CD4-positive, alpha-beta T cell (primary cell): ENCODE results near the gene TAF4B. TPM values are rescaled to one million over a fixed set of nuclear protein-coding genes. Genes with fewer than 3 reads are reported as not detected.
A peak's percentile ranks its signal among the peaks of the same experiment; 100 is the strongest.

Source experiments
- ATAC-seq: fragments of 200-7000 bp; cut with Tn5 transposase; one replicate; pipeline ENCODE4 v1.10.0; 2022; ENCODE audit warnings: mild to moderate bottlenecking; ENCODE audit not compliant: poor library complexity
- CTCF ChIA-PET: fragments of 350-600 bp; sonication (Branson Sonifier 250); formaldehyde crosslinking; loops from one replicate; lab custom pipeline; 2021; ENCODE audit warnings: antibody characterized with exemption, inconsistent platforms; lab: Charles Lee
- POLR2A ChIA-PET: fragments of 350-600 bp; sonication (Branson Sonifier 250); formaldehyde crosslinking; loops from one replicate; lab custom pipeline; 2021; ENCODE audit warnings: antibody characterized with exemption, inconsistent platforms; lab: Charles Lee
- DNase-seq, 14 experiments: peaks; one replicate each; pipeline ENCODE4 v3.0.0-alpha.2; 2013 to 2020; ENCODE audit warnings: mixed read lengths in 2 of 14
- H3K27ac ChIP-seq, 2 donors: one replicate each; pipeline versions ENCODE4 v1.5.1 to v1.7.0; 2013; ENCODE audit warnings: low read length in 2 of 2, low read depth in 1 of 2, mild to moderate bottlenecking in 1 of 2
- H3K27me3 ChIP-seq, 2 experiments: 1 replicate in 1 of 2; 2 replicates in 1 of 2; pipeline versions ENCODE4 v1.6.1 to v1.7.0; 2013; ENCODE audit warnings: low read length in 2 of 2, control low read depth in 1 of 2, mild to moderate bottlenecking in 1 of 2, moderate library complexity in 1 of 2; ENCODE audit not compliant: insufficient read depth in 2 of 2, control insufficient read depth in 1 of 2
- H3K36me3 ChIP-seq: one replicate; pipeline ENCODE4 v1.6.1; 2013; ENCODE audit warnings: low read length, control low read depth; ENCODE audit not compliant: insufficient read depth
- H3K4me1 ChIP-seq: one replicate; pipeline ENCODE4 v1.6.1; 2013; ENCODE audit warnings: low read length, control low read depth; ENCODE audit not compliant: insufficient read depth
- H3K4me3 ChIP-seq: one replicate; pipeline ENCODE4 v1.5.1; 2013; ENCODE audit warnings: mild to moderate bottlenecking, low read length, moderate library complexity
- H3K9me3 ChIP-seq, 2 experiments: 1 replicate in 1 of 2; 2 replicates in 1 of 2; pipeline versions ENCODE4 v1.6.1 to v1.7.0; 2013; ENCODE audit warnings: low read length in 2 of 2, mild to moderate bottlenecking in 2 of 2, control low read depth in 1 of 2, moderate library complexity in 1 of 2; ENCODE audit not compliant: control insufficient read depth in 1 of 2, insufficient read depth in 1 of 2
- H3K27ac Mint-ChIP-seq: one replicate; pipeline ENCODE4 v1.8.0; 2020; ENCODE audit warnings: mixed read lengths
- H3K27me3 Mint-ChIP-seq: one replicate; pipeline ENCODE4 v1.8.0; 2021; ENCODE audit warnings: mixed read lengths
- H3K36me3 Mint-ChIP-seq: one replicate; pipeline ENCODE4 v1.8.0; 2021; ENCODE audit warnings: low read depth, mixed read lengths
- H3K4me1 Mint-ChIP-seq: one replicate; pipeline ENCODE4 v1.8.0; 2021; ENCODE audit warnings: low read depth, mixed read lengths
- H3K4me3 Mint-ChIP-seq: one replicate; pipeline ENCODE4 v1.8.0; 2020; ENCODE audit warnings: mild to moderate bottlenecking, mixed read lengths
- H3K9me3 Mint-ChIP-seq: one replicate; pipeline ENCODE4 v1.8.0; 2020; ENCODE audit warnings: mixed read lengths
- intact Hi-C, 2 experiments: fragments of 100-400 bp; cut with DNase I in 1 of 2; cut with micrococcal nuclease in 1 of 2; formaldehyde crosslinking; loops; one replicate each; pipeline versions ENCODE4 v1.15.1 to v1.9.0; 2023 to 2025; cut with DNase I, micrococcal nuclease
- total RNA-seq, 174 experiments: library from RNA in 2 of 174; stranded (reverse) in 2 of 174; gene quantifications; one replicate each; pipeline ENCODE4 v1.2.3 and lab custom pipeline; 2021 to 2026
- TF ChIP-seq, protein P1 (sequence below): fragments of 200-600 bp; IDR thresholded peaks from one replicate; pipeline ENCODE4 v1.8.0; 2022; ENCODE audit warnings: antibody characterized with exemption, mild to moderate bottlenecking

Gene TAF4B
- total RNA-seq, 2 experiments from 2014 or later: 13.7 to 14.1 TPM

DNA sequence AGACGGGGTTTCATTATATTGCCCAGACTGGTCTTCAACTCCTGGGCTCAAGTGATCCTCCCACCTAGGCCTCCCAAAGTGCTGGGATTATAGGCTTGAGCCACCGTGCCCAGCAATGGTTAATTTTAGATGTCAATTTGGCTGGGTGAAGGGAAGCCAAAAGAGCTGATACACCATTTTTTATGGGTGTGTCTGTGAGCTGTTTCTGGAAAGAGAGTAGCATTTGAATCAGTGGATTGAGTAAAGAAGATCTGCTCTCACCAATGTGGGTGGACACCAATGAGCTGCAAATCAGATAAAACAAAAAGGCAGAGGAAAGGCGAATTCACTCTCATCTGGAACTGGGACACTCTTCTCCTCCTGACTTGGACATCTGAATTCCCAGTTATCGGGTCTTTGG, 16.1 kb upstream of the TAF4B start:
- Mint-ChIP-seq H3K4me3 (no peak overlapping the region), H3K9me3 (no peaks in the 10 kb centered on the region), H3K4me1 (peaks cover 17% of the 10 kb centered on the region), H3K27ac (no peak overlapping the region), H3K27me3 (no peaks in the 10 kb centered on the region), H3K36me3 (no peaks in the 10 kb centered on the region)
- Histone ChIP-seq H3K27me3 (no peaks in the 10 kb centered on the region), H3K4me3 (no peak overlapping the region), H3K4me1 (peaks cover 11% of the 10 kb centered on the region), H3K27ac (no peak overlapping the region), H3K36me3 (no peaks in the 10 kb centered on the region), H3K9me3 (no peaks in the 10 kb centered on the region)
- ChIA-PET POLR2A (no interaction called here), CTCF (no interaction called here)
- intact Hi-C loops: no loop called here
- DNase-seq (no peak), ATAC-seq (no peak)
- TF ChIP-seq, protein P1, sequence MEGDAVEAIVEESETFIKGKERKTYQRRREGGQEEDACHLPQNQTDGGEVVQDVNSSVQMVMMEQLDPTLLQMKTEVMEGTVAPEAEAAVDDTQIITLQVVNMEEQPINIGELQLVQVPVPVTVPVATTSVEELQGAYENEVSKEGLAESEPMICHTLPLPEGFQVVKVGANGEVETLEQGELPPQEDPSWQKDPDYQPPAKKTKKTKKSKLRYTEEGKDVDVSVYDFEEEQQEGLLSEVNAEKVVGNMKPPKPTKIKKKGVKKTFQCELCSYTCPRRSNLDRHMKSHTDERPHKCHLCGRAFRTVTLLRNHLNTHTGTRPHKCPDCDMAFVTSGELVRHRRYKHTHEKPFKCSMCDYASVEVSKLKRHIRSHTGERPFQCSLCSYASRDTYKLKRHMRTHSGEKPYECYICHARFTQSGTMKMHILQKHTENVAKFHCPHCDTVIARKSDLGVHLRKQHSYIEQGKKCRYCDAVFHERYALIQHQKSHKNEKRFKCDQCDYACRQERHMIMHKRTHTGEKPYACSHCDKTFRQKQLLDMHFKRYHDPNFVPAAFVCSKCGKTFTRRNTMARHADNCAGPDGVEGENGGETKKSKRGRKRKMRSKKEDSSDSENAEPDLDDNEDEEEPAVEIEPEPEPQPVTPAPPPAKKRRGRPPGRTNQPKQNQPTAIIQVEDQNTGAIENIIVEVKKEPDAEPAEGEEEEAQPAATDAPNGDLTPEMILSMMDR: no peak

DNA sequence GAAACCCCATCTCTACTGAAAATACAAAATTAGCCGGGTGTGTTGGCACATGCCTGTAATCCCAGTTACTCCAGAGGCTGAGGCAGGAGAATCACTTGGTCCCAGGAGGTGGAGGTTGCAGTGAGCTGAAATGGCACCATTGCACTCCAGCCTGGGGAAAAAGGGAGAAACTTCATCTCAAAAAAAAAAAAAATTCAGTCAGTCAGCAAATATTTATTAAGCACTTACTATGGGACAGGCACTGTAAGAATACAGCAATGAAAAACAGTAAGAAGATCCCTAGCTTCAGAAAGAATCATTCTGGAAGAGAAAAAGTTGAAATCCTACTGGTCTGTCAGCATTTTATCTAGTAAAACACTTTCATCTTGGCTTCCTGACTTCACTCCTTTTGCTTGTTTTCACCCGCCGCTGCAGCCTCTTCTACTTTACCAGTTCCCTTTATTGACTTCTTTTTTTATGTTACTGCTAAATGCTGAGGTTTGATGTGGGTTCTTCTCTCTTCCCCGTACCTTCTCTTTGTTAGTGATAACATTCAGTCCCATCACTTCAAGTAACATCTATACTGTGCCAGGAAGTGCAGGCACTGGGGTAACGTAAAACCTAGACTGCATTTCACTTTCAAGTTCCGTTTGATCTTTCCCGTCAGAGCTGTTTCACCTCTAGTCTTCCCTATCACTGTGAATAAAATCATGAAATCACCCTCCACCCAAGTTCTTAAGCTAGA, 10.8 kb upstream of the TAF4B start:
- H3K27ac Mint-ChIP-seq: peak overlapping the region; percentile 77
- POLR2A ChIA-PET: interaction anchor here (0.7 to 5.0 kb wide), 7 partner anchors 9 to 127 kb away, joined by 3 to 55 read pairs (median 4); partner anchors contain the start of gene TAF4B
- DNase-seq (peak; percentile 22 to 86 (median 53)), ATAC-seq (peak; percentile 98)
- H3K36me3 ChIP-seq: no peaks in the 10 kb centered on the region
- CTCF ChIA-PET: no interaction called here
- H3K27me3 ChIP-seq: no peaks in the 10 kb centered on the region
- H3K4me1 Mint-ChIP-seq: peaks cover 26% of the 10 kb centered on the region
- intact Hi-C loops: loop anchor here (1.0 to 5.0 kb wide), 3 partner anchors 11 to 125 kb away; partner anchors contain the start of genes SS18 (in 1 of the 2) and TAF4B (in 1 of the 2)
- H3K9me3 Mint-ChIP-seq: no peaks in the 10 kb centered on the region
- H3K4me3 Mint-ChIP-seq: peak overlapping the region; percentile 49
- peak overlapping the region; percentile 34 for H3K4me3 ChIP-seq
- no peaks in the 10 kb centered on the region for H3K9me3 ChIP-seq
- no peaks in the 10 kb centered on the region for H3K36me3 Mint-ChIP-seq
- peak overlapping the region in 1 of 2 donors; percentile 50 for H3K27ac ChIP-seq
- TF ChIP-seq, protein P1: no peak
- H3K4me1 ChIP-seq: peaks cover 18% of the 10 kb centered on the region
- H3K27me3 Mint-ChIP-seq: no peaks in the 10 kb centered on the region

DNA sequence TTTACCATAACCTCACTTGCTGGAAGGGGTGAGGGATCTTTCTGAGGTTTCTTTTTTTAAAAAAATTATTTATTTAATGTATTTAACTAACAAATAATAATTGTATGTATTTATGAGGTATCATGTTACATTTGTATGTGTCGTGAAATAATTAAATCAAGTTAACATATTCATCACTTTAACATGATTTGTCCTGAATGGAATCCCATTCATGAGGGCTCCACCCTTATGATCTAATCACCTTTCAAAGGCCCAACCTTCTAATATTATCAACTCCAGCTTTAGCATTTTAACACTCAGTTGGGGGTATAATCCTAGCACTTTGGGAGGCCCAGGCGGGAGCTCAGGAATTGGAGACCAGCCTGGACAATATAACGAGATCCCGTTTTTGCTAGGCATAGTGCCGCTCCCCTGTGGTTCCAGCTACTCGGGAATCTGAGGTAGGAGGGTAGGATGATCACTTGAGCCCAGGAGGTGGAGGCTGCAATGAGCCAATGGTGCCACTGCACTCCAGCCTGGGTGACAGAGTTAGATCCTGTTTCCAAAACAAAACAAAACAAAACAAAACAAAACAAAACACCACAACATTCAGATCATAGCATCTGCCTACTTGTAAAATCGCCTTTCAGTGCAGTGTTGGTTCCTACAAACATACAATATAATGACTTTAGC, 1.1 kb upstream of the TAF4B start:
- Mint-ChIP-seq H3K27me3 (no peaks in the 10 kb centered on the region), H3K4me1 (peaks cover 38% of the 10 kb centered on the region), H3K9me3 (no peaks in the 10 kb centered on the region), H3K4me3 (peak overlapping the region; percentile 98), H3K36me3 (peaks cover 11% of the 10 kb centered on the region), H3K27ac (peak overlapping the region; percentile 99)
- H3K4me3 ChIP-seq: no peak overlapping the region
- ChIA-PET CTCF (no interaction called here), POLR2A (interaction anchor here (3.6 kb wide), 1 partner anchor 9 kb away, joined by 55 read pairs; no protein-coding TSS in a partner anchor)
- no peaks in the 10 kb centered on the region for H3K9me3 ChIP-seq
- no peak overlapping the region for H3K27ac ChIP-seq
- no peaks in the 10 kb centered on the region for H3K36me3 ChIP-seq
- ATAC-seq (no peak), DNase-seq (peak in 2 of 14 experiments; percentile 15 to 18)
- intact Hi-C loops: loop anchor here (2.0 to 5.0 kb wide), 2 partner anchors 48 to 136 kb away; no protein-coding TSS in a partner anchor
- TF ChIP-seq, protein P1: no peak
- H3K4me1 ChIP-seq: peaks cover 11% of the 10 kb centered on the region
- no peaks in the 10 kb centered on the region for H3K27me3 ChIP-seq
